Measurements from ENCODE around the gene STXBP6. TPM values are rescaled to one million over a fixed set of nuclear protein-coding genes. Genes with fewer than 3 reads are reported as not detected.
A peak's percentile ranks its signal among the peaks of the same experiment; 100 is the strongest.
"Not testable (repeated sequence)": the region's sequence is repeated elsewhere in the genome, so short reads cannot be mapped to it uniquely, and the experiment has no call there.

The STXBP6 gene
- total and polyA plus RNA-seq, 8 donors: 17.2 to 54.1 (median 47.1) TPM

GRCh38 chr14:24838945-24839616 lies 210.9 kb downstream of the STXBP6 start:
- intact Hi-C loops (cut with DNase I): no loop called here
- peaks cover 0 to 4% of the 10 kb centered on the region in 2 donors for H3K4me1 ChIP-seq
- H3K4me3 ChIP-seq: no peak overlapping the region
- H3K27me3 ChIP-seq: no peaks in the 10 kb centered on the region
- no peak overlapping the region for H3K27ac ChIP-seq
- H3K9me3 ChIP-seq: no peaks in the 10 kb centered on the region
- ATAC-seq (no peak), DNase-seq (peak in 1 of 4 donors; percentile 46)
- TF ChIP-seq CTCF (IDR thresholded peaks at IDR 0.05): no peak
- H3K36me3 ChIP-seq: no peaks in the 10 kb centered on the region

DNA sequence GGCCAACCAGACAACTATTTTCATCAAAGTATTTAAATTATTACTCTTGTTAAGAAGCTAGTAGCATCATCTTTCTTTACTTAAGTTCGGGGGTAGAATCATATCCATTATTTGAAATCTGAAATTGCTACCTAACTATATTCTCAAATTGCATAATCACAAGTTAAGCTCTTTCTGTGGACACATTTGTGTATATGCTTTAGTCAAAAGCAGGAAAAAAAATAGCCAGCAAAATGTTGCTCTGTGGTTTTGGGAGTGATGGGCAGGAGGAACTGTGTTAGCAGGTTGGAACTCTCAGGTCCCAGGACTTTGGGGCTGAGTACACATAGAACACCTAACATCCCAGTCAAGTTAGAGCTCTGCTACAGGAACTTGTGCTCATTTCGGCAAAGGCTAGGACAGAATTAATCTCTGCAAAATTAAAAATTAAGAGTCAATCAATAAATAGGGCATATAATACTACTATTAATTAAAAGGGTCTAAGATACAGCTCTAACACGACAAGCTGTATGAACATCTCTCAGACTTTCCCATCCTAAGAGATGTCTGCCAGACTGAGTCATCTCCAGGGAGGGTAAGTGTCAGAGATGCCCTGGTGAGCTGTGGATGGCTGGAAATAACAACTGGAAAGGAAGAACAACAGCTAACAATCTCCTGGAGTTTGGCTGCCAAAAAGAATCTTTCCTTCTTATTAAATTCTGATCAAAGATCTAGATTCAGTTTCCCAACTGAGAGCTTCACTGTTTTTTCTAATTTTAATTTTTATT lies 212.5 kb downstream of the STXBP6 start:
- DNase-seq (no peak), ATAC-seq (no peak)
- intact Hi-C loops (cut with DNase I): no loop called here
- H3K36me3 ChIP-seq: no peaks in the 10 kb centered on the region
- no peaks in the 10 kb centered on the region for H3K27me3 ChIP-seq
- H3K4me1 ChIP-seq: peaks cover 0 to 4% of the 10 kb centered on the region in 2 donors
- H3K9me3 ChIP-seq: no peaks in the 10 kb centered on the region
- TF ChIP-seq CTCF (IDR thresholded peaks at IDR 0.05): no peak
- no peak overlapping the region for H3K4me3 ChIP-seq
- no peak overlapping the region for H3K27ac ChIP-seq

- intact Hi-C loops (cut with DNase I); H3K27ac ChIP-seq; H3K36me3 ChIP-seq; DNase-seq; H3K4me3 ChIP-seq; H3K9me3 ChIP-seq; ATAC-seq; H3K27me3 ChIP-seq; H3K4me1 ChIP-seq: not testable (repeated sequence)
Measured at GRCh38 chr14:24836324-24836723, 213.6 kb downstream of the STXBP6 start.

GRCh38 chr14:24834956-24835355 lies 215.0 kb downstream of the STXBP6 start:
- ATAC-seq (no peak), DNase-seq (no peak)
- no peak overlapping the region for H3K4me3 ChIP-seq

GRCh38 chr14:24833385-24833784 lies 216.6 kb downstream of the STXBP6 start:
- intact Hi-C loops (cut with DNase I): no loop called here
- Histone ChIP-seq H3K27ac (no peak overlapping the region), H3K4me1 (no peaks in the 10 kb centered on the region), H3K9me3 (no peaks in the 10 kb centered on the region), H3K4me3 (no peak overlapping the region), H3K27me3 (no peaks in the 10 kb centered on the region), H3K36me3 (no peaks in the 10 kb centered on the region)
- TF ChIP-seq CTCF (IDR thresholded peaks at IDR 0.05): no peak
- ATAC-seq: no peak
- DNase-seq: no peak

More at GRCh38 chr14:24834956-24835355, 215.0 kb downstream of the STXBP6 start:
- Histone ChIP-seq H3K36me3 (no peaks in the 10 kb centered on the region), H3K4me1 (peaks cover 0 to 4% of the 10 kb centered on the region in 2 donors), H3K27ac (no peak overlapping the region), H3K9me3 (no peaks in the 10 kb centered on the region), H3K27me3 (no peaks in the 10 kb centered on the region)
- intact Hi-C loops (cut with DNase I): no loop called here
- no peak for TF ChIP-seq CTCF (IDR thresholded peaks at IDR 0.05)
